HepG2 (cell line): ENCODE measurements around the gene RPS19.

Experiments used
- ATF7-NPFF ChIP-seq: sonication (generic); formaldehyde crosslinking; IDR thresholded peaks from 2 replicates; pipeline ENCODE4 v1.8.1; 2023; ENCODE audit warnings: mild to moderate bottlenecking, low read depth, missing genetic modification reagents, moderate library complexity
- EP300 ChIP-seq, 3 experiments: sonication (generic) in 1 of 3; formaldehyde crosslinking in 1 of 3; IDR thresholded peaks; 2 replicates each; pipeline versions ENCODE4 v1.5.1 to v1.6.1; 2011 to 2020; ENCODE audit warnings: low read depth in 2 of 3, low read length in 2 of 3, borderline replicate concordance in 1 of 3, improper control_type of control experiment in 1 of 3, mild to moderate bottlenecking in 1 of 3, missing genetic modification reagents in 1 of 3, moderate library complexity in 1 of 3
- GABPA ChIP-seq, 2 experiments: IDR thresholded peaks; 2 replicates each; pipeline ENCODE4 v1.6.1; 2011 to 2016; ENCODE audit warnings: low read depth in 2 of 2, low read length in 1 of 2, missing biosample characterization in 1 of 2, missing genetic modification characterization in 1 of 2
- JUND ChIP-seq: sonication (generic); formaldehyde crosslinking; IDR thresholded peaks from 2 replicates; pipeline ENCODE4 v1.8.0; 2022; ENCODE audit warnings: mild to moderate bottlenecking, missing genetic modification reagents
- MAF1 ChIP-seq: sonication (generic); formaldehyde crosslinking; IDR thresholded peaks from 2 replicates; pipeline ENCODE4 v1.5.0; 2020; ENCODE audit warnings: missing genetic modification reagents, borderline replicate concordance
- NFIC ChIP-seq: IDR thresholded peaks from 2 replicates; pipeline ENCODE4 v1.6.1; 2012; ENCODE audit warnings: mild to moderate bottlenecking, low read length, inconsistent platforms
- SIN3A ChIP-seq: IDR thresholded peaks from 2 replicates; pipeline ENCODE4 v1.6.1; 2011; ENCODE audit warnings: low read depth, mild to moderate bottlenecking, control low read depth, low read length, borderline replicate concordance
- TRIM24 ChIP-seq: sonication (generic); formaldehyde crosslinking; IDR thresholded peaks from 2 replicates; pipeline ENCODE4 v1.8.0; 2022; ENCODE audit warnings: mild to moderate bottlenecking, missing genetic modification reagents
- TF ChIP-seq, protein P1 (sequence below): sonication (generic); formaldehyde crosslinking; IDR thresholded peaks from 2 replicates; pipeline ENCODE4 v1.5.0; 2020; ENCODE audit warnings: mild to moderate bottlenecking, missing genetic modification reagents, moderate library complexity
- TF ChIP-seq, protein P2 (sequence below): sonication (generic); formaldehyde crosslinking; IDR thresholded peaks from 2 replicates; pipeline ENCODE4 v1.8.0; 2022; ENCODE audit warnings: missing genetic modification reagents, mild to moderate bottlenecking, moderate library complexity, borderline replicate concordance
- TF ChIP-seq, protein P3 (sequence below): sonication (generic); formaldehyde crosslinking; IDR thresholded peaks from 2 replicates; pipeline ENCODE4 v1.4.0; 2020; ENCODE audit warnings: missing genetic modification reagents

DNA sequence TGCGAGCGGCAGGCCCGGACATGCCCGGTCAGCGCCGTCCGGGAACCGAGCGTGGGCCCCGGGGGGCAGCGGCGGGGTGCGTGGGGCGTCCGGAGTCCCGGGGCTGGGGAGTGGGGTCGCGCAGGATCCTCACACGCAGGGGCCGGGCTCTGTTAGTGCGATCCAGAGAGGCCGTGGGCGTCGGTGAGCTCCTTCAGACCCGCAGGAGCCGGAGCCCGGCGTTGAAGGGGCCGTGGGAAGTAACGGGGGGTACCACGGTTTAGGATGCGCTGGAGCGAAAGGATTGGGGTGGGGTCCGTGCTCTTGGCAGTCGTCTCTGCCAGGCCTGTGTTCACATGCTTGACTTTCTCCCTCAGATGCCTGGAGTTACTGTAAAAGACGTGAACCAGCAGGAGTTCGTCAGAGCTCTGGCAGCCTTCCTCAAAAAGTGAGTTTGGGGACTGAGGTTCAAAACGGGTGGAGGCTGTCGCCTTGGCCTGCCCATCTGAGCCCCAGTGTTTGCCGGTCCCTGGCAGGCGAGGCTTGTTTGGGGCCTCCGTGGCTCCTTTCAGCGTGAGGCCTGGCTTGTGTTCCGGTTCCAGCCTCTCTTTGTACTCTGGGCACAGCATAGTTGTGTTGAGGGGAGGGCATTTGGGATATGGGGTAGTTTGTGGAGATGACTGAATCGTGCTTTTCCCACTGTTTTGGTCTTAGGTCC is 512 bp downstream of the RPS19 start:
- TF ChIP-seq GABPA (IDR thresholded peaks at IDR 0.05; ENCODE audit: low read depth, low read length): no peak
- TF ChIP-seq GABPA (CRISPR knock-in tag; IDR thresholded peaks at IDR 0.05; ENCODE audit: low read depth): no peak
- TF ChIP-seq, protein P1, sequence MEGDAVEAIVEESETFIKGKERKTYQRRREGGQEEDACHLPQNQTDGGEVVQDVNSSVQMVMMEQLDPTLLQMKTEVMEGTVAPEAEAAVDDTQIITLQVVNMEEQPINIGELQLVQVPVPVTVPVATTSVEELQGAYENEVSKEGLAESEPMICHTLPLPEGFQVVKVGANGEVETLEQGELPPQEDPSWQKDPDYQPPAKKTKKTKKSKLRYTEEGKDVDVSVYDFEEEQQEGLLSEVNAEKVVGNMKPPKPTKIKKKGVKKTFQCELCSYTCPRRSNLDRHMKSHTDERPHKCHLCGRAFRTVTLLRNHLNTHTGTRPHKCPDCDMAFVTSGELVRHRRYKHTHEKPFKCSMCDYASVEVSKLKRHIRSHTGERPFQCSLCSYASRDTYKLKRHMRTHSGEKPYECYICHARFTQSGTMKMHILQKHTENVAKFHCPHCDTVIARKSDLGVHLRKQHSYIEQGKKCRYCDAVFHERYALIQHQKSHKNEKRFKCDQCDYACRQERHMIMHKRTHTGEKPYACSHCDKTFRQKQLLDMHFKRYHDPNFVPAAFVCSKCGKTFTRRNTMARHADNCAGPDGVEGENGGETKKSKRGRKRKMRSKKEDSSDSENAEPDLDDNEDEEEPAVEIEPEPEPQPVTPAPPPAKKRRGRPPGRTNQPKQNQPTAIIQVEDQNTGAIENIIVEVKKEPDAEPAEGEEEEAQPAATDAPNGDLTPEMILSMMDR (CRISPR knock-in tag): no peak
- no peak for TF ChIP-seq JUND (CRISPR knock-in tag)
- TF ChIP-seq, protein P2, sequence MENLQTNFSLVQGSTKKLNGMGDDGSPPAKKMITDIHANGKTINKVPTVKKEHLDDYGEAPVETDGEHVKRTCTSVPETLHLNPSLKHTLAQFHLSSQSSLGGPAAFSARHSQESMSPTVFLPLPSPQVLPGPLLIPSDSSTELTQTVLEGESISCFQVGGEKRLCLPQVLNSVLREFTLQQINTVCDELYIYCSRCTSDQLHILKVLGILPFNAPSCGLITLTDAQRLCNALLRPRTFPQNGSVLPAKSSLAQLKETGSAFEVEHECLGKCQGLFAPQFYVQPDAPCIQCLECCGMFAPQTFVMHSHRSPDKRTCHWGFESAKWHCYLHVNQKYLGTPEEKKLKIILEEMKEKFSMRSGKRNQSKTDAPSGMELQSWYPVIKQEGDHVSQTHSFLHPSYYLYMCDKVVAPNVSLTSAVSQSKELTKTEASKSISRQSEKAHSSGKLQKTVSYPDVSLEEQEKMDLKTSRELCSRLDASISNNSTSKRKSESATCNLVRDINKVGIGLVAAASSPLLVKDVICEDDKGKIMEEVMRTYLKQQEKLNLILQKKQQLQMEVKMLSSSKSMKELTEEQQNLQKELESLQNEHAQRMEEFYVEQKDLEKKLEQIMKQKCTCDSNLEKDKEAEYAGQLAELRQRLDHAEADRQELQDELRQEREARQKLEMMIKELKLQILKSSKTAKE: no peak
- TF ChIP-seq TRIM24 (CRISPR knock-in tag): no peak
- no peak for TF ChIP-seq ATF7-NPFF (CRISPR knock-in tag)
- TF ChIP-seq SIN3A: no peak
- no peak for TF ChIP-seq NFIC
- TF ChIP-seq EP300 (IDR thresholded peaks at IDR 0.05; ENCODE audit: low read depth in 2 of 2, low read length in 2 of 2): no peak
- 0 out of 2 replicates have a peak, but pooled peaks have one; percentile 16 for TF ChIP-seq EP300 (CRISPR knock-in tag; IDR thresholded peaks at IDR 0.05; ENCODE audit: borderline replicate concordance)
- TF ChIP-seq MAF1: no peak
- TF ChIP-seq, protein P3, sequence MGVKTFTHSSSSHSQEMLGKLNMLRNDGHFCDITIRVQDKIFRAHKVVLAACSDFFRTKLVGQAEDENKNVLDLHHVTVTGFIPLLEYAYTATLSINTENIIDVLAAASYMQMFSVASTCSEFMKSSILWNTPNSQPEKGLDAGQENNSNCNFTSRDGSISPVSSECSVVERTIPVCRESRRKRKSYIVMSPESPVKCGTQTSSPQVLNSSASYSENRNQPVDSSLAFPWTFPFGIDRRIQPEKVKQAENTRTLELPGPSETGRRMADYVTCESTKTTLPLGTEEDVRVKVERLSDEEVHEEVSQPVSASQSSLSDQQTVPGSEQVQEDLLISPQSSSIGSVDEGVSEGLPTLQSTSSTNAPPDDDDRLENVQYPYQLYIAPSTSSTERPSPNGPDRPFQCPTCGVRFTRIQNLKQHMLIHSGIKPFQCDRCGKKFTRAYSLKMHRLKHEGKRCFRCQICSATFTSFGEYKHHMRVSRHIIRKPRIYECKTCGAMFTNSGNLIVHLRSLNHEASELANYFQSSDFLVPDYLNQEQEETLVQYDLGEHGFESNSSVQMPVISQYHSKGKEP (CRISPR knock-in tag): no peak
